ENCODE results near the gene RUFY3.
"Not testable (repeated sequence)": the region's sequence is repeated elsewhere in the genome, so short reads cannot be mapped to it uniquely, and the experiment has no call there.

The RUFY3 gene

DNA sequence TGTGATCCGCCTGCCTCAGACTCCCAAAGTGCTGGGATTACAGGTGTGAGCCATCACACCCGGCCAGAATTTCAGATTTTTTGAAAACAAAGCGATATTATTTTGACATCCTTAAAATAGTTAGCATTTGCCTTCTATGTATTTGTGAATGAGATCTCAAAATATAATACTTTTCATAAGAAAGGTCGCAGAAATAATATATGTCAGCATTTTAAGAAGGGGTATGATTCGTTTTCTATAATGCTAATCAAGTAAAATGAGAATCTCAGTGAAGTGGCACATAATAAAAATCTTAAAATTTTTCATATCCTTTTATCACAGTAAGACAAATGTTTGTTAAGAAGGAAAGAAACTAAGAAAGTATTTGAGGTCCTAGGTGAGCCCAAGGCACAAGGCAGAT is 65.7 kb downstream of the RUFY3 start:
- DNase-seq (ENCODE audit: low read depth): no peak

- no peak for DNase-seq (ENCODE audit: low read depth)
Observed at GRCh38 chr4:70788733-70789132, 67.0 kb downstream of the RUFY3 start.

DNA sequence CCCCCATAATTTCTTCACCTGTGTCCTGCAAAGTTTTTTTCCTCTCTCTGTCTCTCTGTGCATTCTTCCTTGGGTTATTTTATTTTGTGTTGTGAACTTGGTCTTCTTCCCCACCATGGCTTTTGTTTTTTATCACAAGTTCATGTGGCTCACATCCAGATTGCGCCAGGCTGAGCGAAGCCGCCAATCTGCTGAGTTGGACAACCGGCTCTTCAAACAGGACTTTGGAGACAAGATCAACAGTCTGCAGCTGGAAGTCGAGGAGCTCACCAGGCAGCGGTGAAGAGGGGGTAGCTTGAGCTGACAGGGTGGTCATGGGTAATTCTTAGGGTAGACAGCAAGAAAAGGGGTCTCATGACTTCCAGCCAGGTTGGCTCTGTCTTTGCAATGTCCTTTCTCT is 71.9 kb downstream of the RUFY3 start:
- no peak for DNase-seq (ENCODE audit: low read depth)

DNA sequence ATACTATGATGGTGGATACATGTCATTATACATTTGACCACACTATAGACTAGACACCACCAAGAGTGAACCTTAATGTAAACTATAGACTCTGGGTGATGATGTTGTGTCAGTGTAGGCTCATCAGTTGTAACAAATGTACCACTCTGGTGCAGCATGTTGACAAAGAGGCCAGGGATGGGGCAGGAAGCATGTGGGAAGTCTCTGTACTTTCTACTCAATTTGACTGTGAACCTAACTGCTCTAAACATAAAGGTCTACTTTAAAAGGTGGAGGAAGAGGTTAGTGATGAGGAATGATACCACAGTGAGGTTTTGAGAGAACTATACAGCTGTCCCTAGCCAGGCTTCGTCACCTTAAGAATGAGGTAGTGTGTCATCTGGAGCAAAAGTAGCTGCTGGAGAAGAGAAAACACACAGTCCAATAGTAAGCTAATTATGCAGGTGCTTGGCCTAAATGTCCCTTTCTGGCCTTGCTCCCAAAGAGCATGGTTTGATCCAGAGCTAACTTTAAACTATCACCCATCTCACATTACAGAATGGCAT is 79.6 kb downstream of the RUFY3 start:
- DNase-seq (ENCODE audit: low read depth): no peak

- DNase-seq (ENCODE audit: low read depth): no peak
Observed at GRCh38 chr4:70802928-70803580, 81.3 kb downstream of the RUFY3 start.

- no peak for DNase-seq (ENCODE audit: low read depth)
Observed at GRCh38 chr4:70808151-70808550, 86.4 kb downstream of the RUFY3 start.

GRCh38 chr4:70815370-70815769 is 93.6 kb downstream of the RUFY3 start:
- no peak for DNase-seq (ENCODE audit: low read depth)

DNA sequence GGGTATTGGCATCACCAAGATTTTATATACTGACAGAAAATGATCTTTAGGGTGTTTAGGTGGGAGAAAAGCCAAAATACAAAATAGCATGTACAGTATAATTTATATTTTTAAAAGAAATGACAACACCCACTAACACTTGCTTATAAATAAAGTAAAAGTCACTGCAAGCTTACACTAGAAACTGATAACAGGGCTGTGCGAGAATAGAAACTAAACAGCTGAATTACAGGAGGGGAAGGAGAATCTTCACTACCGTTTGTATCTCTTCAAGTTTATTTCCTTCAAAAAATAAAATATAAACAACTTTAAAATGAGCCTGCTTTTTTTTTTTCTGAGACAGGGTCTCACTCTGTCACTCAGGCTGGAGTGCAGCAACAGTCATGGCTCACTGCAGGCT is 95.1 kb downstream of the RUFY3 start:
- DNase-seq (ENCODE audit: low read depth): no peak

DNA sequence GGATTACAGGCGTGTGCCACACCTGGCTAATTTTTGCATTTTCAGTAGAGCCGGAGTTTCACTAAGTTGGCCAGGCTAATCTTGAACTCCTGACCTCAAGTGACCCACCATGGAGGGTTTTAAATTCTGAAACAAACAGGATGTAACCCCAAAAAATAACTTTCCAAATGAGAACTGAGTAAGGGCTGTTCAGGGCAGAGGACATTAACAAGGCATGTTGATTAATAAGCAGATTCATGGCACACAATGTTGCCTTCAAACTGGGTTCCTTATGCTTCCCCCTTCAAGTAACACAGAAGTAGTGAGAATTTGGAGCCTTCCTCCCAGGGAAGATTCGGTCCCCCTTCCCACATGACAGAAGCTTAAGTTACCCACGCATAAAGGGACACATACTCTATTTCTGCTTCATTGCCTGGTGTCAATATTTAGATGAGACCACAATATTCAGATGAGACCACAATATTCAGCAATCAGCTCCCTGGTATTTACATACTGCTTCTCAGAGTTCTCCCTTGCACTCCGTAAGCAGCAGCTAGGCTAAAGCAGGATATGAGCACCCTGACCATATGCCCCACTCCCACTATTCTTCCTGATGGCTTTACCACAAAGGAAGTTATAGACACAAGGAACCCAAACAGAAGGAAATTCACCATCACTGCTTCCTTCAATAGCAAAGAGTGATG is 96.5 kb downstream of the RUFY3 start:
- DNase-seq (ENCODE audit: low read depth): no peak

- no peak for DNase-seq (ENCODE audit: low read depth)
Observed at GRCh38 chr4:70818921-70819320, 97.2 kb downstream of the RUFY3 start.

DNA sequence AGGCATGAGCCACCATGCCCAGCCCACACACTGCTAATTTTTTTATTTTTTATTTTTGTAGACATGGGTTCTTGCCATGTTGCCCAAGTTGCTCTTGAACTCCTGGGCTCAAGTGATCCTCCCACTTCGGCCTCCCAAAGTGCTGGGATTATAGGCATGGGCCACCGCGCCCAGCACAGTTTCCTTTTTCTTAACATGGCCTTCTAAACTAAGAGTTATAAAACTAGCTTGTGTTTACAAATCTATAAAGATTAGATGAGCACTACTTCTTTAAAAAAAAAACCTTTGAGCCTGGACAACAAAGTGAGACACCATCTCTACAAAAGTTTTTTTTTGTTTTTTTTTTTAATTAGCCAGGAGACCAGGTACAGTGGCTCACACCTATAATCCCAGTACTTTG is 107.3 kb downstream of the RUFY3 start:
- DNase-seq (ENCODE audit: low read depth): no peak

DNA sequence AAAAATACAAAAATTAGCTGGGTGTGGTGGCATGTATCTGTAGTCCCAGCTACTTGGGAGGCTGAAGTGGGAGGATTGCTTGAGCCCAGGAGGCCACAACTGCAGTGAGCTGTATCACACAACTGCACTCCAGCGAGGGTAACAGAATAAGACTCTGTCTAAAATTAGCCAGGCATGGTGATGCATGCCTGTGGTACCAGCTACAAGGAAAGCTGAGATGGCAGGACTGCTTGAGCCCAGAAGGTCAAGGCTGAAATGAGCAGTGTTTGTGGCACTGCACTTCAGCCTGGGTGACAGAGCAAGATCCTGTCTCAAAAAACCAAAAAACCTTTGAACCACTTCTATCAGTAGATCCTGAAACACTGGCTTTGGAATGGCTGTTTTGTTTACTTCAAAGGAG is 107.7 kb downstream of the RUFY3 start:
- no peak for DNase-seq (ENCODE audit: low read depth)

GRCh38 chr4:70830054-70830453 is 108.3 kb downstream of the RUFY3 start:
- no peak for DNase-seq (ENCODE audit: low read depth)

DNA sequence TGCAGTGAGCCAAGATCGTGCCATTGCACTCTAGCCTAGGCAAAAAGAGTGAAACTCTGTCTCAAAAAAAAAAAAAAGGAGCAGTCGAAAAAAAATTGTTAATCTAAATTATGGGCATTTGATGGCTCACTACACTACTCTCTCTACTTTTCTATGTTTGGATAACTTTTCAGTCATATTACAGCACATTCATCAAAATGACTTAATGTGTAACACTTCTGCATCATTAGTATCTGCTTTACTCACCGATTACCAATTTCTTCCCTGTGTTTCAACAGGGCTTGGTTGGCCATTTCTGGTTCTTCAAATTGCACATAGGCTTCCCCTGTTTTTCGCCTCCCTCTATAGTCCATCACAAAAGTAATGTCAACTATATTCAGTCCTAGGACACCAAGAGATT is 109.5 kb downstream of the RUFY3 start:
- DNase-seq (ENCODE audit: low read depth): no peak

- no peak for DNase-seq (ENCODE audit: low read depth)
Observed at GRCh38 chr4:70833675-70834074, 111.9 kb downstream of the RUFY3 start.

DNA sequence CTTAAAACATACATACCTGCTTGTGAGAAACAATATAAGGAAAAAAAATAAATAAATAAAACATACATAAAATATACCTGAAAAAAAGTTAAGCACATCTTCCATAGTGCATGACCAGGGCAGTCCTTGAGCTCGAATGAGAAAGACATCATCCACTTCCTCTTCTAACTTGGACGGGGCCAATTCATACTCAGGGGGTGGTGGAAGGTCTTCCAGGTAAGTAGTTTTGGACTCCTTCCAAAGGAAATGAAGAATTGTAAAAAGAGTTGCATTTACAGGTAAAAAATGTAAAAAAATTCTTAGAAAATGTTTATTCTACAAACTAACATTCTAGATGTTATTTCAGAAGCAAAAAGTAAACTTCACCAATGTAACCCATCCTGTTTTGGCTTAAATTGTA is 114.3 kb downstream of the RUFY3 start:
- no peak for DNase-seq (ENCODE audit: low read depth)

DNA sequence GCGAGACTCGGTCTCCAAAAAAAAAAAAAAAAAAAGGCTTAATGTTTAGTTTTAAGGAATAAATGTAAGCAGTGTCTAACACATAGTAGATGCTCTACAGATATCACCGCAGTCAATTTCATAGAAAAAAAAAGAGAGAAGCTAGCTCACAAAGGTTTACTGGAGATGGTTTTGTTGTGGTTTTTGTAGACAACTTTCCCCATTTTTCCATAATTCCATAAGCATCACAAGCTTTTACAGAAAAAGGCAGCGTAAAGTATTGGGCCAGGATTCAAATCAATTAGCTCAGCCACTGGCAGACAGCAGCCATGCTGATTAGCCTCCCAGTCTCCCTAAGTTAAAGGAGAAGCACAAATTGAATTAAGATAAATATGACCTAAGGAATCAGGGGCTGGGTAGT is 116.4 kb downstream of the RUFY3 start:
- DNase-seq (ENCODE audit: low read depth): no peak

DNA sequence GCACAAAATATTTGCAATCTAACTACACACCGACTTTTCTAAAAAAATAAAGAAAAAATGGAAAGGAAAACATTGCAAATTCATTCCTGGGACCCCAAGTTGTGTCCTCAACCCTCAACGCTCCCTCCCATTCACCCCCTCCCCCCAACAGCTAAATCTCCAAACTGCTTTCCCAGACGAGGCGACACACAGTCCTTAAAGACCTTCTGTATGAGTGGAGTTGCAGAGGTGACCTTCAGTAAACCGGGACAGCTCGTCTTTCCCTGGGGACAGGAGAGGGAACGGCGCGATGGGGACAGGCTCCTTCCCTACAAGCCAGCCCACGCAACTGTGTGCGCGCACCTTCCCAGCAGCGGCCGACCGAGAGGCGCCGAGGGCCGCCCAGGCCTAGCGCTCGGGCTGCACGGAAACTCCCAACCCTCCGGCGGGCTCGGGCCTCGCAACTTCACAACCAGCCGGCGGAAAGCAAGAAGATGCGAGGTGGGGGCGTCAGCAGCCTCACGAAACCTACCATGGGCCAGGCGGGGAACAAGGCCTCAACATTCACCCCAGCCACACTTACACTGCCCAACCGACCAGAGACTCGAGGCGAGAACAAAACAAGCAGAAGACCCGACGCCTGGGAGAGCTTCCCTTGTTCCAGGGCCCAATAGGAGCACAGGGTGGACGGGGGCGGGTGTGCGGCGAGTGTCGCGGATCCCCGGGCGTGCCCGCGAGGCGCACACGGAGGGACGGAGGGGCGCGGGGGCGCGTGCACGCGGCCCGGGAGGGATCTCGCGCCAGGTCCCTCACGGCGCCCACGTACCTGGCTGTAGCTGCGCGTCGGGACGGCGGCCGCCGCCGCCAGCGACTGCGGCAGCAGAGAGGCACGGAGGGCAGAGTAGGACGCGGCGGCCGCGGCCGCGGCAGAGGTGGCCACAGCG is 117.2 kb downstream of the RUFY3 start:
- DNase-seq (ENCODE audit: low read depth): no peak

DNA sequence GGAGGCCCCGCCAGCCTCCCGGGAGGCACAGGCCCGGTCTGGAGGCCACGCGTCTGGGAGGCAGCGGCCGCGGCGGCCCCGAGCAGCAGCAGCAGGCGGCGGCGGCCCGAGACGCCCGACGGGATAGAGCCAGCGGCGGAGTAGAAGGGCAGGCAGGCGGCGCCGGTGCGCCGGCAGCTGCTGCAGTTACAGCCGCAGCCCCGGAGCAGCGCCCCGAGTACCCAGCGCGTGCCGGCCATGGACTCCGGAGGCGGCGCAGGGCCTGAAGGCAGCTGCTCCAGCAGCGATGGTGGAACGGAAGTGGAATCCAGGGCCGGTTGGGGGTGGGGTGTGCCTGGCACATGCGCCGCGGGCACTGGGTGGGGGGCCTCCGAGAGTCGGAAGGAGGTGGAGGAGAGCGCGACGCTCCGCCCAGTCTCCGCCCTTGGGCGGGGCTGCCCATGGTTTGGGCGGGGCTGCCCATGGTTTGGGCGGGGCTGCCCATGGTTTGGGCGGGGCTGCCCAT is 117.9 kb downstream of the RUFY3 start, which contains the start of gene GRSF1:
GRSF1 (minus strand) TSS at position 302 of the 505 bp plus-strand sequence; CDS start at position 239, 63 bp downstream.
- peak; percentile 83 for DNase-seq (ENCODE audit: low read depth)

GRCh38 chr4:70840137-70840536 is 118.4 kb downstream of the RUFY3 start:
- not testable (repeated sequence) for DNase-seq (ENCODE audit: low read depth)

GRCh38 chr4:70840631-70841030 is 118.9 kb downstream of the RUFY3 start:
- DNase-seq (ENCODE audit: low read depth): not testable (repeated sequence)

DNA sequence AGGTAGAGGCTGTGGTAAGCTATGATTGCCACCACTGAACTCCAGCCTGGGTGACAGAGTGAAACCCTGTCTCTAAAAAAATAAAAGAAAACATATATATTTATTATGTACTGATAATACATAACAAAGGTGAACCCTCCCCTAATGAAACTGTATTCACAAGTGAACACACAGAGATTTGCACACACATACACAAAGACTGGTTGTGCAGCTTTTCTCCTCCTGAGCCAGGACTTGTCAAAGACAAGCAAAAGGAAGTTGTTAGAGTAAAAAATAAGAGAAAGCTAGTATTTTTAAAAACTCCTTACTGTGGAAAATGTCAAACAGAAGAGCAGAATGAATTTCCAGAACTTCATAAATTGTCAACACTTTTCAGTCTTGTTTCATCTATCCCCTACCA is 119.4 kb downstream of the RUFY3 start:
- no peak for DNase-seq (ENCODE audit: low read depth)
